ENCODE measurements around the gene CA6.
"Not testable (repeated sequence)": the region's sequence is repeated elsewhere in the genome, so short reads cannot be mapped to it uniquely, and the experiment has no call there.

DNA sequence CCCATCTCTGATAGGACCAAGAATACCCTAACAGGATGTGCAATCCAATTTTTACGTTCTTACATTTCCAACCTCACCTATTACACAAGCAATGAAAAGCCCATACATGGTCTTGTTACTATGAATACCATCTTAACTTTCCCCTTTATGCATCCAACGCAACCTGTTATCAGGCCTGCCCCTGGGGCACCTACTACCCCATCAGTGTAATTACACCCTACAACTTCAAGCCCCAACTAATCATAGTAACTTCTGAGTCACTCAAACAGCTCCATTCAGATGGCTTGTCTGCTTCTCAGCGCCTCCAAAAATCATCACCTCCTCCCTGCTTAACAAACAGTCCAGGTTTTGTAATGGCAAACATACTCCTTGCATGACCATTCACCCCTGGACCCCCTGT is 48.9 kb upstream of the CA6 start:
- TF ChIP-seq, protein P1, sequence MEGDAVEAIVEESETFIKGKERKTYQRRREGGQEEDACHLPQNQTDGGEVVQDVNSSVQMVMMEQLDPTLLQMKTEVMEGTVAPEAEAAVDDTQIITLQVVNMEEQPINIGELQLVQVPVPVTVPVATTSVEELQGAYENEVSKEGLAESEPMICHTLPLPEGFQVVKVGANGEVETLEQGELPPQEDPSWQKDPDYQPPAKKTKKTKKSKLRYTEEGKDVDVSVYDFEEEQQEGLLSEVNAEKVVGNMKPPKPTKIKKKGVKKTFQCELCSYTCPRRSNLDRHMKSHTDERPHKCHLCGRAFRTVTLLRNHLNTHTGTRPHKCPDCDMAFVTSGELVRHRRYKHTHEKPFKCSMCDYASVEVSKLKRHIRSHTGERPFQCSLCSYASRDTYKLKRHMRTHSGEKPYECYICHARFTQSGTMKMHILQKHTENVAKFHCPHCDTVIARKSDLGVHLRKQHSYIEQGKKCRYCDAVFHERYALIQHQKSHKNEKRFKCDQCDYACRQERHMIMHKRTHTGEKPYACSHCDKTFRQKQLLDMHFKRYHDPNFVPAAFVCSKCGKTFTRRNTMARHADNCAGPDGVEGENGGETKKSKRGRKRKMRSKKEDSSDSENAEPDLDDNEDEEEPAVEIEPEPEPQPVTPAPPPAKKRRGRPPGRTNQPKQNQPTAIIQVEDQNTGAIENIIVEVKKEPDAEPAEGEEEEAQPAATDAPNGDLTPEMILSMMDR (IDR thresholded peaks at IDR 0.05): not testable (repeated sequence)
- TF ChIP-seq POLR2A (IDR thresholded peaks at IDR 0.05): not testable (repeated sequence)

All from tibial nerve (tissue), 3 donors.